ENCODE results near the gene NBDY.
"Not testable (repeated sequence)": the region's sequence is repeated elsewhere in the genome, so short reads cannot be mapped to it uniquely, and the experiment has no call there.

The NBDY gene

GRCh38 chrX:56729152-56729850 is at the start of gene NBDY:
TSS of gene NBDY (plus strand) at chrX:56729243. CDS start at chrX:56729354, 111 bp downstream.
- peaks cover 33% of the 10 kb centered on the region for H3K4me1 Mint-ChIP-seq
- H3K4me3 Mint-ChIP-seq = peak within 1 kb of the TSS; percentile 95
- no peaks in the 10 kb centered on the region for H3K9me3 Mint-ChIP-seq
- no peaks in the 10 kb centered on the region for H3K27me3 Mint-ChIP-seq
- H3K27ac Mint-ChIP-seq = peak within 1 kb of the TSS; percentile 97
- H3K36me3 Mint-ChIP-seq = no peaks in the 10 kb centered on the region

- not testable (repeated sequence) for H3K27ac Mint-ChIP-seq, H3K36me3 Mint-ChIP-seq, H3K27me3 Mint-ChIP-seq, H3K9me3 Mint-ChIP-seq, H3K4me1 Mint-ChIP-seq, H3K4me3 Mint-ChIP-seq
These were observed 24.5 kb upstream of the NBDY start for GRCh38 chrX:56704530-56704929.

GRCh38 chrX:56726605-56727004 is 2.4 kb upstream of the NBDY start:
- H3K4me3 Mint-ChIP-seq = no peak overlapping the region
- H3K36me3 Mint-ChIP-seq = peaks cover 1% of the 10 kb centered on the region
- H3K27ac Mint-ChIP-seq = no peak overlapping the region
- H3K9me3 Mint-ChIP-seq = no peaks in the 10 kb centered on the region
- peaks cover 22% of the 10 kb centered on the region for H3K4me1 Mint-ChIP-seq
- H3K27me3 Mint-ChIP-seq = no peaks in the 10 kb centered on the region

- Mint-ChIP-seq H3K4me3 (no peak overlapping the region), H3K27me3 (no peaks in the 10 kb centered on the region), H3K36me3 (no peaks in the 10 kb centered on the region), H3K4me1 (peaks cover 27% of the 10 kb centered on the region), H3K9me3 (no peaks in the 10 kb centered on the region), H3K27ac (peak overlapping the region; percentile 70)
These were observed 1.5 kb upstream of the NBDY start for GRCh38 chrX:56727531-56727930.

- Mint-ChIP-seq H3K9me3 (no peaks in the 10 kb centered on the region), H3K4me1 (peaks cover 28% of the 10 kb centered on the region), H3K4me3 (peak overlapping the region; percentile 49), H3K36me3 (no peaks in the 10 kb centered on the region), H3K27ac (peak overlapping the region; percentile 70), H3K27me3 (no peaks in the 10 kb centered on the region)
These were observed 722 bp upstream of the NBDY start for GRCh38 chrX:56728321-56728720.

GRCh38 chrX:56728752-56729151 is 291 bp upstream of the NBDY start:
- Mint-ChIP-seq H3K27me3 (no peaks in the 10 kb centered on the region), H3K36me3 (no peaks in the 10 kb centered on the region), H3K9me3 (no peaks in the 10 kb centered on the region), H3K27ac (peak overlapping the region; percentile 92), H3K4me3 (peak overlapping the region; percentile 95), H3K4me1 (peaks cover 32% of the 10 kb centered on the region)

- Mint-ChIP-seq H3K4me3 (peak overlapping the region; percentile 23), H3K36me3 (peaks cover 9% of the 10 kb centered on the region), H3K27ac (peak overlapping the region; percentile 80), H3K27me3 (no peaks in the 10 kb centered on the region), H3K4me1 (peaks cover 33% of the 10 kb centered on the region), H3K9me3 (no peaks in the 10 kb centered on the region)
These were observed 4.5 kb downstream of the NBDY start for GRCh38 chrX:56733459-56734046.

- H3K4me3 Mint-ChIP-seq = no peak overlapping the region
- no peaks in the 10 kb centered on the region for H3K27me3 Mint-ChIP-seq
- peaks cover 48% of the 10 kb centered on the region for H3K4me1 Mint-ChIP-seq
- no peak overlapping the region for H3K27ac Mint-ChIP-seq
- H3K9me3 Mint-ChIP-seq = no peaks in the 10 kb centered on the region
- peaks cover 14% of the 10 kb centered on the region for H3K36me3 Mint-ChIP-seq
These were observed 7.2 kb downstream of the NBDY start for GRCh38 chrX:56736219-56736618.

GRCh38 chrX:56738670-56739069 is 9.6 kb downstream of the NBDY start:
- no peaks in the 10 kb centered on the region for H3K9me3 Mint-ChIP-seq
- peak overlapping the region; percentile 59 for H3K27ac Mint-ChIP-seq
- H3K27me3 Mint-ChIP-seq = no peaks in the 10 kb centered on the region
- peaks cover 26% of the 10 kb centered on the region for H3K36me3 Mint-ChIP-seq
- H3K4me3 Mint-ChIP-seq = peak overlapping the region; percentile 47
- peaks cover 59% of the 10 kb centered on the region for H3K4me1 Mint-ChIP-seq

- Mint-ChIP-seq H3K27me3 (no peaks in the 10 kb centered on the region), H3K4me3 (peak overlapping the region; percentile 30), H3K27ac (peak overlapping the region; percentile 70), H3K36me3 (peaks cover 31% of the 10 kb centered on the region), H3K4me1 (peaks cover 73% of the 10 kb centered on the region), H3K9me3 (no peaks in the 10 kb centered on the region)
These were observed 16.0 kb downstream of the NBDY start for GRCh38 chrX:56744996-56745395.

GRCh38 chrX:56746996-56747395 is 18.0 kb downstream of the NBDY start:
- H3K4me3 Mint-ChIP-seq = no peak overlapping the region
- H3K27me3 Mint-ChIP-seq = no peaks in the 10 kb centered on the region
- H3K27ac Mint-ChIP-seq = peak overlapping the region; percentile 79
- H3K4me1 Mint-ChIP-seq = peaks cover 71% of the 10 kb centered on the region
- H3K9me3 Mint-ChIP-seq = no peaks in the 10 kb centered on the region
- peaks cover 19% of the 10 kb centered on the region for H3K36me3 Mint-ChIP-seq

GRCh38 chrX:56751071-56751470 is 22.0 kb downstream of the NBDY start:
- H3K27me3 Mint-ChIP-seq = no peaks in the 10 kb centered on the region
- H3K36me3 Mint-ChIP-seq = peaks cover 17% of the 10 kb centered on the region
- peaks cover 62% of the 10 kb centered on the region for H3K4me1 Mint-ChIP-seq
- no peaks in the 10 kb centered on the region for H3K9me3 Mint-ChIP-seq
- H3K27ac Mint-ChIP-seq = peak overlapping the region; percentile 64
- no peak overlapping the region for H3K4me3 Mint-ChIP-seq

GRCh38 chrX:56757327-56757726 is 28.3 kb downstream of the NBDY start:
- H3K36me3 Mint-ChIP-seq = peaks cover 7% of the 10 kb centered on the region
- no peaks in the 10 kb centered on the region for H3K27me3 Mint-ChIP-seq
- H3K4me1 Mint-ChIP-seq = peaks cover 39% of the 10 kb centered on the region
- H3K9me3 Mint-ChIP-seq = no peaks in the 10 kb centered on the region
- no peak overlapping the region for H3K27ac Mint-ChIP-seq
- no peak overlapping the region for H3K4me3 Mint-ChIP-seq

- H3K27me3 Mint-ChIP-seq = no peaks in the 10 kb centered on the region
- peaks cover 41% of the 10 kb centered on the region for H3K4me1 Mint-ChIP-seq
- no peaks in the 10 kb centered on the region for H3K9me3 Mint-ChIP-seq
- no peak overlapping the region for H3K4me3 Mint-ChIP-seq
- H3K27ac Mint-ChIP-seq = no peak overlapping the region
- peaks cover 5% of the 10 kb centered on the region for H3K36me3 Mint-ChIP-seq
These were observed 29.4 kb downstream of the NBDY start for GRCh38 chrX:56758456-56758855.

- Mint-ChIP-seq H3K9me3 (no peaks in the 10 kb centered on the region), H3K4me1 (peaks cover 42% of the 10 kb centered on the region), H3K27me3 (no peaks in the 10 kb centered on the region), H3K27ac (no peak overlapping the region), H3K4me3 (no peak overlapping the region), H3K36me3 (no peaks in the 10 kb centered on the region)
These were observed 30.8 kb downstream of the NBDY start for GRCh38 chrX:56759736-56760409.

- H3K27me3 Mint-ChIP-seq, H3K4me3 Mint-ChIP-seq, H3K9me3 Mint-ChIP-seq, H3K36me3 Mint-ChIP-seq: not testable (repeated sequence)
- peaks cover 49% of the 10 kb centered on the region for H3K4me1 Mint-ChIP-seq
- peak overlapping the region; percentile 74 for H3K27ac Mint-ChIP-seq
These were observed 31.5 kb downstream of the NBDY start for GRCh38 chrX:56760410-56761124.

Measured in activated naive CD4-positive, alpha-beta T cell treated with anti-CD3 and anti-CD28 coated beads, Interleukin-2, amount 50 U/mL, for 24 hours (primary cell).